Epithelial cell of esophagus (primary cell): ENCODE measurements around the gene PRDM16.

ENCODE experiments used
- DNase-seq: peaks from one replicate; pipeline ENCODE4 v3.0.0; 2010; ENCODE audit warnings: low read depth
- H3K4me3 ChIP-seq: 2 replicates; pipeline ENCODE4 v1.5.1; 2011; ENCODE audit warnings: mild to moderate bottlenecking, low read length, control low read depth
- CTCF ChIP-seq: IDR thresholded peaks from 2 replicates; pipeline ENCODE4 v1.5.1; 2011; ENCODE audit warnings: low read depth, mild to moderate bottlenecking, low read length, control low read depth, inconsistent platforms; ENCODE audit not compliant: insufficient read depth; ENCODE audit errors: missing control alignments

The PRDM16 gene

GRCh38 chr1:3208819-3209200, 139.8 kb downstream of the PRDM16 start:
- no peak for DNase-seq
- no peak for TF ChIP-seq CTCF
- H3K4me3 ChIP-seq: no peak overlapping the region

GRCh38 chr1:3209201-3209600, 140.2 kb downstream of the PRDM16 start:
- no peak for TF ChIP-seq CTCF
- DNase-seq: no peak
- H3K4me3 ChIP-seq: no peak overlapping the region

- H3K4me3 ChIP-seq: no peak overlapping the region
- DNase-seq: no peak
- no peak for TF ChIP-seq CTCF
Observed at GRCh38 chr1:3211582-3212375, 142.8 kb downstream of the PRDM16 start.

GRCh38 chr1:3212453-3213355, 143.7 kb downstream of the PRDM16 start:
- H3K4me3 ChIP-seq: no peak overlapping the region
- DNase-seq: no peak
- TF ChIP-seq CTCF: no peak

GRCh38 chr1:3213730-3214129, 144.7 kb downstream of the PRDM16 start:
- TF ChIP-seq CTCF: no peak
- no peak overlapping the region for H3K4me3 ChIP-seq
- DNase-seq: no peak

GRCh38 chr1:3215198-3216014, 146.4 kb downstream of the PRDM16 start:
- TF ChIP-seq CTCF: no peak
- H3K4me3 ChIP-seq: no peak overlapping the region
- DNase-seq: no peak
